Neural progenitor cell (in vitro differentiated cells): ENCODE measurements around the gene ADGRV1.

ENCODE experiments used
- CTCF ChIP-seq: fragments of 200-600 bp; sonication (generic); IDR thresholded peaks from 2 replicates; pipeline ENCODE4 v1.5.1; 2017; ENCODE audit warnings: antibody characterized with exemption, mild to moderate bottlenecking
- EZH2phosphoT487 ChIP-seq: fragments of 200-600 bp; sonication (generic); IDR thresholded peaks from 2 replicates; pipeline ENCODE4 v1.6.1; 2017; ENCODE audit warnings: antibody characterized with exemption

DNA sequence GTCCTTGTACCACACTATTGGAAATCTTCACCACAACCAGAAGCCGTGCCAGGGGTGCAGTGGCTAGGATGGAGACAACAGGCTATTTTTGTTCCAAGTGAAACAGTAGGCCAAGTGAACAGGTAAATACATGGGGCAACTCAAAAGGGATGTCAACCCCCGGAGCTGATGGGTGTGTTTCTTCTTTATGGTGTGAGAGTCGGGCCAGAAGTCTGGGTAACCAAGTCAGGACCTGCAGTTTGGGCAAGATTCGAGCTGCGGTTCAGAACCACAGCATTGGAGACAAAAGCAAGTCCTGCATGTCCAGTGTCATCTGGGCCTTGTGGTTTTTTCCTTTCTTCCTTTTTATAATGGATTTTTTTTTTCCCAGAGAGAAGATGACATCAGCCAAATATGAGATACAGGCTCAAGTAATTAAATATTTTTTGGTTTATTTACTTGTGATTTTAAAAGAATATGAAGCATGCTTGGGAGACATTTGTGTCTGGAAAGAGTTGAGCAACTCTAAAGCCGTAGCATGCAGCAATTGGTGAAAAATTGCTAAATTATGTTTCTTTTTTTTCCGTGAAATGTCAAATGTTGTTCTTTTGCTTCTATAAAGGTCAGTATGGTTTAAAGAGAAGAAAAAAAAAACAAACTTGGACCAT lies 562.9 kb downstream of the ADGRV1 start:
- TF ChIP-seq CTCF (no peak), EZH2phosphoT487 (no peak)
